Measurements from ENCODE around the gene LMBRD2. TPM values are rescaled to one million over a fixed set of nuclear protein-coding genes. Genes with fewer than 3 reads are reported as not detected.
"Not testable (repeated sequence)": the region's sequence is repeated elsewhere in the genome, so short reads cannot be mapped to it uniquely, and the experiment has no call there.

The LMBRD2 gene
- total and polyA plus RNA-seq, 2 donors, result 4.3 to 12.4 TPM

DNA sequence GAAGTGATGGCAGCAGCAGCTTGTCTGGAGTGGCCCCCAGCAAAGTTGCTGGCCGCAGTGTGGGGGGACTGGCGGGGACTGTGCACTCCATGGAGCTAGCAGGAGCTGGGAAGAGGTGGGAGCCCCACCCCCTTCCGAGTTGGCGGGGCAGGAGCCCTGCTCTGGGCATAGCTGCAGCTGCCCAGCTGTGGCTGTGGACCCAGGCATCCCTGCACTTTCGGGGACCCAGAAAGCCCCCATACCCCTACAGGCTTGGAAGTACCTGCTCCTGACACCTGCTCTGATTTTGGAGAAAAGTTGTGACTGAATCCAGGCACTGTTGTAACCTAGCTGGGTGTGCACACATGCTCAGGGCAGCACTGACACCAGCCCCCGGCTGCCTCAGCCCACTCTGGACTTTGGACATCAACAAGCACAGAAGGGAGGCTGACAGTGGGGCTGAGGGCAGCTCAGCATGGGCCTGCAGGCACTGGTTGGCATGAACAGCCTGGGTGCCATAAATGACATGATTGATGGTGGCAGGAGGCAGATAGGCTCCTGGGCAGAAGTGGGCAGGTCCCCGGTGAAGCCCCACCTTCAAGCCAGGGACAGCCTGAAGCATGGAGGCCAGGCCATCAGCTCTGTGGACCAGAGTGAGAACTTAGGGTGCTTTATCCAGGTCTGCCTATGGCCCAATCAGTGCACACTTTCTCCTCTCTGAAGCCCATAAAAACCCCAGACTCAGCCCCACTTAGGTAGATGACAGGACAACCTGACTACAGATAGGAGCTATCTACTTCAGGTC is 12.6 kb downstream of the LMBRD2 start:
- Histone ChIP-seq H3K27me3 (ENCODE audit: control insufficient read depth in 2 of 2, insufficient read depth in 1 of 2, low read length in 1 of 2) (no peaks in the 10 kb centered on the region), H3K4me1 (ENCODE audit: control insufficient read depth in 2 of 2, insufficient read depth in 2 of 2, low read length in 2 of 2) (no peaks in the 10 kb centered on the region), H3K9me3 (ENCODE audit: control insufficient read depth in 2 of 2, insufficient read depth in 1 of 2, low read length in 1 of 2) (peaks cover 13 to 17% of the 10 kb centered on the region in 2 donors), H3K27ac (ENCODE audit: low read depth in 1 of 2, low read length in 1 of 2) (no peak overlapping the region), H3K36me3 (ENCODE audit: control insufficient read depth in 2 of 2, insufficient read depth in 2 of 2, low read length in 1 of 2) (peaks cover 21 to 28% of the 10 kb centered on the region in 2 donors), H3K4me3 (ENCODE audit: low read length in 2 of 2) (no peak overlapping the region)
- 97% methylated on average over 7 of the region's 7 CpGs for WGBS
- DNase-seq (ENCODE audit: low read depth in 6 of 9, low spot score in 9 of 9), result peak in 1 of 9 donors; percentile 7

DNA sequence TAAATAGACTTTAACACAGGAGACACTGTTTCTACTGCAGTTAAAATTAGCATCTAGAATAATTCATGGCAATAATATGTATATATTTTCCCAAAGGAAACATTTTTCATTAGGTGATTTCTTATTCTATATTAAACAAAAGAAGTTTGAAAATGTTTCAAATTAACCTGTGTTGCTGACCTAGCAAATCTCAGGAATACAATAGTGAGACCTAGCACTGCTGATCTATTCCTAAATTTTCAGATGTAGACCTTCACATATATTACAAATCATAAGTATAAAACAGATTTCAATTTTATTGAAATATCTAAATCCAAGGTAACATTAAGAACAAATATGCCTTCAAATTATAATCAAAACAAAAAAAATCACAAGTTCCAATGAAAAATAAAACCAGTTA is 15.1 kb downstream of the LMBRD2 start:
- Histone ChIP-seq H3K4me1 (ENCODE audit: control insufficient read depth in 2 of 2, insufficient read depth in 2 of 2, low read length in 2 of 2) (no peaks in the 10 kb centered on the region), H3K27ac (ENCODE audit: low read depth in 1 of 2, low read length in 1 of 2) (no peak overlapping the region), H3K4me3 (ENCODE audit: low read length in 2 of 2) (no peak overlapping the region), H3K36me3 (ENCODE audit: control insufficient read depth in 2 of 2, insufficient read depth in 2 of 2, low read length in 1 of 2) (peaks cover 15 to 26% of the 10 kb centered on the region in 2 donors), H3K9me3 (ENCODE audit: control insufficient read depth in 2 of 2, insufficient read depth in 1 of 2, low read length in 1 of 2) (peaks cover 13 to 17% of the 10 kb centered on the region in 2 donors), H3K27me3 (ENCODE audit: control insufficient read depth in 2 of 2, insufficient read depth in 1 of 2, low read length in 1 of 2) (no peaks in the 10 kb centered on the region)
- no peak for DNase-seq (ENCODE audit: low read depth in 6 of 9, low spot score in 9 of 9)

DNA sequence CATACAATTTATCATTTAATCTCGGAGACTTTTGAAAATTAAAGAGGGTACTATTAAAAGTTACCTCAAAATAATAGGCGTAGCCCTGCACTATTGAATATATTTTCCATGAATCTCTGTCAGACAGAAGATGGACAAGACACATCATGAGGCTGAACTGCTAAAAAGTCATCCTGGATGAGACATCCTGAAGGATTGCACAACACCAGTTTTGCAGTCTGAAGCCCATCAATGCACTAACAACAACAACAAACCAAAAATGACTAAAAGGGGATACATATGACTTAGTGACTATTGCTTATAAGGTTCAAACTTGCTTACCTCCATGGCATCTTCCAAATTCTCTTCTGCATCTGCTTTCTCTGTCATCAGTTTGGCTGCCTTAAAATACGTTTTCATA is 15.7 kb downstream of the LMBRD2 start:
- no peaks in the 10 kb centered on the region for H3K27me3 ChIP-seq (ENCODE audit: control insufficient read depth in 2 of 2, insufficient read depth in 1 of 2, low read length in 1 of 2)
- WGBS, result over 99% methylated on average over 3 of the region's 3 CpGs
- H3K27ac ChIP-seq (ENCODE audit: low read depth in 1 of 2, low read length in 1 of 2), result no peak overlapping the region
- H3K36me3 ChIP-seq (ENCODE audit: control insufficient read depth in 2 of 2, insufficient read depth in 2 of 2, low read length in 1 of 2), result peaks cover 15 to 24% of the 10 kb centered on the region in 2 donors
- H3K9me3 ChIP-seq (ENCODE audit: control insufficient read depth in 2 of 2, insufficient read depth in 1 of 2, low read length in 1 of 2), result peaks cover 13 to 17% of the 10 kb centered on the region in 2 donors
- no peak overlapping the region for H3K4me3 ChIP-seq (ENCODE audit: low read length in 2 of 2)
- no peak for DNase-seq (ENCODE audit: low read depth in 6 of 9, low spot score in 9 of 9)
- H3K4me1 ChIP-seq (ENCODE audit: control insufficient read depth in 2 of 2, insufficient read depth in 2 of 2, low read length in 2 of 2), result no peaks in the 10 kb centered on the region

DNA sequence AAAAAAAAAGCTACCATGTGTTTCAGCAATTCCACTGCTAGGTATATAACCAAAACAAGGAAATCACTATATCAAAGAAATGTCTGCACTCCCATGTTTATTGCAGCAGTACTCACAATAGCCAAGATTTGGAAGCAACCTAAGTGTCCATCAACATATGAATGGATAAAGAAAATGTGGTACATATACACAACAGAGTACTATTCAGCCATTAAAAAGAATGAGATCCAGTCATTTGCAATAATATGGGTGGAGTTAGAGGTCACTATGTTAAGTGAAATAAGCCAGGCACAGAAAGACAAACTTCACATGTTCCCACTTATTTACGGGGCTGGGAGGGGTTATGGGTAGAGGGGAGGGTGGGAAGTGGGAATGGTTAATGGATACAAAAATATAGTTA is 18.7 kb downstream of the LMBRD2 start:
- WGBS, result 100% methylated on average over 1 of the region's 1 CpG
- H3K4me1 ChIP-seq (ENCODE audit: control insufficient read depth in 2 of 2, insufficient read depth in 2 of 2, low read length in 2 of 2); H3K4me3 ChIP-seq (ENCODE audit: low read length in 2 of 2): not testable (repeated sequence)

DNA sequence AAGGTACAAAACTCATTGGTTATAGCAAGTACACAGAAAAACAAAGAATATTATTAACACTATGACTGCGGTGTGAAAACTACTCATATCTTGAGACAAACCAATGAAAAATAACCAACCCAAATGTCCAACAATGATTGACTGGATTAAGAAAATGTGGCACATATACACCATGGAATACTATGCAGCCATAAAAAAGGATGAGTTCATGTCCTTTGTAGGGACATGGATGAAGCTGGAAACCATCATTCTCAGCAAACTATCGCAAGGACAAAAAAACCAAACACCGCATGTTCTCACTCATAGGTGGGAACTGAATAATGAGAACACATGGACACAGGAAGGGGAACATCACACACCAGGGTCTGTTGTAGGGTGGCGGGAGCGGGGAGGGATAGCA is 22.0 kb downstream of the LMBRD2 start:
- H3K4me3 ChIP-seq (ENCODE audit: low read length in 2 of 2); H3K9me3 ChIP-seq (ENCODE audit: control insufficient read depth in 2 of 2, insufficient read depth in 1 of 2, low read length in 1 of 2); H3K27ac ChIP-seq (ENCODE audit: low read depth in 1 of 2, low read length in 1 of 2); H3K4me1 ChIP-seq (ENCODE audit: control insufficient read depth in 2 of 2, insufficient read depth in 2 of 2, low read length in 2 of 2); H3K27me3 ChIP-seq (ENCODE audit: control insufficient read depth in 2 of 2, insufficient read depth in 1 of 2, low read length in 1 of 2); DNase-seq (ENCODE audit: low read depth in 6 of 9, low spot score in 9 of 9): not testable (repeated sequence)
- WGBS, result over 99% methylated on average over 4 of the region's 5 CpGs
- H3K36me3 ChIP-seq (ENCODE audit: control insufficient read depth in 2 of 2, insufficient read depth in 2 of 2, low read length in 1 of 2), result peaks cover 2 to 12% of the 10 kb centered on the region in 2 donors

More for the DNA sequence above, 18.7 kb downstream of the LMBRD2 start:
- not testable (repeated sequence) for H3K27ac ChIP-seq (ENCODE audit: low read depth in 1 of 2, low read length in 1 of 2); H3K36me3 ChIP-seq (ENCODE audit: control insufficient read depth in 2 of 2, insufficient read depth in 2 of 2, low read length in 1 of 2); H3K9me3 ChIP-seq (ENCODE audit: control insufficient read depth in 2 of 2, insufficient read depth in 1 of 2, low read length in 1 of 2); DNase-seq (ENCODE audit: low read depth in 6 of 9, low spot score in 9 of 9); H3K27me3 ChIP-seq (ENCODE audit: control insufficient read depth in 2 of 2, insufficient read depth in 1 of 2, low read length in 1 of 2)

- H3K9me3 ChIP-seq (ENCODE audit: control insufficient read depth in 2 of 2, insufficient read depth in 1 of 2, low read length in 1 of 2), result peaks cover 0 to 1% of the 10 kb centered on the region in 2 donors
- no peak overlapping the region for H3K4me3 ChIP-seq (ENCODE audit: low read length in 2 of 2)
- H3K4me1 ChIP-seq (ENCODE audit: control insufficient read depth in 2 of 2, insufficient read depth in 2 of 2, low read length in 2 of 2), result no peaks in the 10 kb centered on the region
- H3K27ac ChIP-seq (ENCODE audit: low read depth in 1 of 2, low read length in 1 of 2), result no peak overlapping the region
- peaks cover 2 to 12% of the 10 kb centered on the region in 2 donors for H3K36me3 ChIP-seq (ENCODE audit: control insufficient read depth in 2 of 2, insufficient read depth in 2 of 2, low read length in 1 of 2)
- H3K27me3 ChIP-seq (ENCODE audit: control insufficient read depth in 2 of 2, insufficient read depth in 1 of 2, low read length in 1 of 2), result no peaks in the 10 kb centered on the region
- 97% methylated on average over 1 of the region's 1 CpG for WGBS
- no peak for DNase-seq (ENCODE audit: low read depth in 6 of 9, low spot score in 9 of 9)
Measured at GRCh38 chr5:36128795-36129194, 22.9 kb downstream of the LMBRD2 start.

DNA sequence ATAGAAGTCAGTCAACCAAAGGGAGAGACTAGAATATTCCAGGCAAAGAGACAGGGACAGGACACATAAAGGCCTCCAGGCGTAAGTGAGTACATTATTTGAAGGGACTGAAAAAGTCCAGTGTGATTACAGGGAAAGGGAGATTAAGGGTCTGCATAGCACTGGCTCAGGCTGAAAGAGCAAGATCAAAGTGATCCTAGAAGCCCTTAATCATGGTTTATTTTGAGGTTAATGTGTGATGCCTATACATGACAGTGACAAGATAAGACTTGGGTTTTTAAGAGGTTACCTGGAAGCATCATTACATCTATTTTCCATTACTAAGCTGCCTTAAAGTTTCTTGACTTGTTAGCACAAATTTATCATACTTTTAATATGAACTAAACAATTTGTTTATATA is 25.8 kb downstream of the LMBRD2 start:
- Histone ChIP-seq H3K27me3 (ENCODE audit: control insufficient read depth in 2 of 2, insufficient read depth in 1 of 2, low read length in 1 of 2) (no peaks in the 10 kb centered on the region), H3K4me3 (ENCODE audit: low read length in 2 of 2) (no peak overlapping the region), H3K9me3 (ENCODE audit: control insufficient read depth in 2 of 2, insufficient read depth in 1 of 2, low read length in 1 of 2) (peaks cover 0 to 1% of the 10 kb centered on the region in 2 donors), H3K27ac (ENCODE audit: low read depth in 1 of 2, low read length in 1 of 2) (no peak overlapping the region), H3K4me1 (ENCODE audit: control insufficient read depth in 2 of 2, insufficient read depth in 2 of 2, low read length in 2 of 2) (no peaks in the 10 kb centered on the region), H3K36me3 (ENCODE audit: control insufficient read depth in 2 of 2, insufficient read depth in 2 of 2, low read length in 1 of 2) (peaks cover 5 to 12% of the 10 kb centered on the region in 2 donors)
- no peak for DNase-seq (ENCODE audit: low read depth in 6 of 9, low spot score in 9 of 9)
- 100% methylated on average over 1 of the region's 1 CpG for WGBS

DNA sequence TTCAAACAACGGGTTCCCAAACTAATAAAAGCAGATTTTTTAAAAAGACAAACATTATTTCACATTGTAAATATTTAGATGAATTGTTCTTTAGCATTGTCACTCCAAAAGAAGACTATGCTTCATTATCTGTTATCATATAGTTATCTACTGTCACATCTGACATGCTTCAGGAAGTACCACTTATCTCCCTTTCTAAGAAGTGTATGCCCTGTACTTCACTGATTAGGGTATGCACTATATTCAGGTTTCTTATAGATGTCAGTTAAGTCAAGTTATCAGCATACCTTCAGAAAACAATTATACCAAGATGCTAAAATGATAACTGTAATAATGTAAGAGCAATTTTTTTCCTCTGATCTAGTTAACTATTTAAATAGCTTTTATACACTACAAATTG is 40.4 kb downstream of the LMBRD2 start:
- Histone ChIP-seq H3K4me1 (ENCODE audit: control insufficient read depth in 2 of 2, insufficient read depth in 2 of 2, low read length in 2 of 2) (no peaks in the 10 kb centered on the region), H3K4me3 (ENCODE audit: low read length in 2 of 2) (no peak overlapping the region), H3K36me3 (ENCODE audit: control insufficient read depth in 2 of 2, insufficient read depth in 2 of 2, low read length in 1 of 2) (peaks cover 10 to 31% of the 10 kb centered on the region in 2 donors), H3K27ac (ENCODE audit: low read depth in 1 of 2, low read length in 1 of 2) (no peak overlapping the region), H3K9me3 (ENCODE audit: control insufficient read depth in 2 of 2, insufficient read depth in 1 of 2, low read length in 1 of 2) (no peaks in the 10 kb centered on the region), H3K27me3 (ENCODE audit: control insufficient read depth in 2 of 2, insufficient read depth in 1 of 2, low read length in 1 of 2) (no peaks in the 10 kb centered on the region)
- no peak for DNase-seq (ENCODE audit: low read depth in 6 of 9, low spot score in 9 of 9)
- 99% methylated on average over 1 of the region's 1 CpG for whole genome bisulfite sequencing

- H3K4me1 ChIP-seq (ENCODE audit: control insufficient read depth in 2 of 2, insufficient read depth in 2 of 2, low read length in 2 of 2), result no peaks in the 10 kb centered on the region
- H3K4me3 ChIP-seq (ENCODE audit: low read length in 2 of 2), result no peak overlapping the region
- no peaks in the 10 kb centered on the region for H3K27me3 ChIP-seq (ENCODE audit: control insufficient read depth in 2 of 2, insufficient read depth in 1 of 2, low read length in 1 of 2)
- DNase-seq (ENCODE audit: low read depth in 6 of 9, low spot score in 9 of 9), result no peak
- H3K36me3 ChIP-seq (ENCODE audit: control insufficient read depth in 2 of 2, insufficient read depth in 2 of 2, low read length in 1 of 2), result peaks cover 10 to 26% of the 10 kb centered on the region in 2 donors
- H3K9me3 ChIP-seq (ENCODE audit: control insufficient read depth in 2 of 2, insufficient read depth in 1 of 2, low read length in 1 of 2), result no peaks in the 10 kb centered on the region
- 95% methylated on average over 3 of the region's 3 CpGs for WGBS
- no peak overlapping the region for H3K27ac ChIP-seq (ENCODE audit: low read depth in 1 of 2, low read length in 1 of 2)
Measured at GRCh38 chr5:36108758-36109460, 42.8 kb downstream of the LMBRD2 start.

All from thymus (tissue), 11 donors.